HG02763 (cell line): Measurements from ENCODE around the gene KCND1.

Experiments
- ATAC-seq: cut with Tn5 transposase; IDR thresholded peaks from one replicate; pipeline ENCODE4 v1.9.1; 2021; ENCODE audit warnings: mild to moderate bottlenecking, moderate library complexity; ENCODE audit not compliant: unreplicated experiment

Gene KCND1

GRCh38 chrX:48913605-48914366 lies 57.9 kb downstream of the KCND1 start:
- ATAC-seq: no peak

DNA sequence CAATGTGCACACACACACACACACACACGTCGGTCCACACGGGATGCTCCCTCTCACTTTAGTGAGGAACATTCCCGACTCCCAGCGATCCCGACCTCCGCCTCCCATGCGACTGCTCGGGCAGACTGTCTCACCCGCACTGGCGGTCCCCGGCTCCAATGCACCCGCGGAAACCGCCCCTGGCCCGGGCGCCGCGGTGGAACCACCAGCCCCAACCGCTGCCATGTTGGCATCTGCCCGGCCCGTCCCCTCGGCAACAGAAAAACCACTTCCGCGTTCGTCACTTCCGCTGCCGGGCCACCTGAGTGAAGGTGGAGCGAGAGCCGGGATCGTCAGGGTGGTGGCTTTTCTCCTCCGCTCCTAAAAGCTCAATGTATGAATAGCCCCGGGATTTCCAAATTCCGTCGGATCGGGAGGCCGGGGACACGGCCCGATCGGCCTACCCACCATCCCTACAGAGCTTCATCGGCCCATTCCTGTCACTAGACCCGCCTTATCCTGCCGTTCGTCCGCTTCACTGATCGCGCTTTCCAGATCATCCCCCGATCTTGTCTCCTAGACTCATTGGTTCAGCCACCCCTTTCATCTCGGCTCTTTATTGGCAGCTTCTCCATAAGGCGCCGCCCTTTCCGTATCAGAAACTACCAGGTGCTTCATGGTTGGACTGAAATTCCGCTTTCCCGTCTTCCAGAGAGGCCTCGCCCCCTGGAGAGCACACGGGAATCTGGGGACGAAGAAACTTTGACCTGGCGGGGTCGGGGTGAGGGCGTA lies 60.0 kb downstream of the KCND1 start, which contains the start of gene SLC35A2:
Gene SLC35A2 (minus strand): TSS at position 235 of the 771 bp plus-strand sequence. CDS start 10 bp downstream, at position 225.
- peak; percentile 53 for ATAC-seq
